CD4-positive, alpha-beta T cell (primary cell): Measurements from ENCODE around the gene TMEM174. TPM values are rescaled to one million over a fixed set of nuclear protein-coding genes. Genes with fewer than 3 reads are reported as not detected.
"Not testable (repeated sequence)": the region's sequence is repeated elsewhere in the genome, so short reads cannot be mapped to it uniquely, and the experiment has no call there.

Source experiments
- ATAC-seq: fragments of 200-7000 bp; cut with Tn5 transposase; one replicate; pipeline ENCODE4 v1.10.0; 2022; ENCODE audit warnings: mild to moderate bottlenecking; ENCODE audit not compliant: poor library complexity
- CTCF ChIA-PET: fragments of 350-600 bp; sonication (Branson Sonifier 250); formaldehyde crosslinking; loops from one replicate; lab custom pipeline; 2021; ENCODE audit warnings: antibody characterized with exemption, inconsistent platforms; lab: Charles Lee
- POLR2A ChIA-PET: fragments of 350-600 bp; sonication (Branson Sonifier 250); formaldehyde crosslinking; loops from one replicate; lab custom pipeline; 2021; ENCODE audit warnings: antibody characterized with exemption, inconsistent platforms; lab: Charles Lee
- DNase-seq, 14 experiments: peaks; one replicate each; pipeline ENCODE4 v3.0.0-alpha.2; 2013 to 2020; ENCODE audit warnings: mixed read lengths in 2 of 14
- H3K27ac ChIP-seq, 2 donors: one replicate each; pipeline versions ENCODE4 v1.5.1 to v1.7.0; 2013; ENCODE audit warnings: low read length in 2 of 2, low read depth in 1 of 2, mild to moderate bottlenecking in 1 of 2
- H3K27me3 ChIP-seq, 2 experiments: 1 replicate in 1 of 2; 2 replicates in 1 of 2; pipeline versions ENCODE4 v1.6.1 to v1.7.0; 2013; ENCODE audit warnings: low read length in 2 of 2, control low read depth in 1 of 2, mild to moderate bottlenecking in 1 of 2, moderate library complexity in 1 of 2; ENCODE audit not compliant: insufficient read depth in 2 of 2, control insufficient read depth in 1 of 2
- H3K36me3 ChIP-seq: one replicate; pipeline ENCODE4 v1.6.1; 2013; ENCODE audit warnings: low read length, control low read depth; ENCODE audit not compliant: insufficient read depth
- H3K4me1 ChIP-seq: one replicate; pipeline ENCODE4 v1.6.1; 2013; ENCODE audit warnings: low read length, control low read depth; ENCODE audit not compliant: insufficient read depth
- H3K4me3 ChIP-seq: one replicate; pipeline ENCODE4 v1.5.1; 2013; ENCODE audit warnings: mild to moderate bottlenecking, low read length, moderate library complexity
- H3K9me3 ChIP-seq, 2 experiments: 1 replicate in 1 of 2; 2 replicates in 1 of 2; pipeline versions ENCODE4 v1.6.1 to v1.7.0; 2013; ENCODE audit warnings: low read length in 2 of 2, mild to moderate bottlenecking in 2 of 2, control low read depth in 1 of 2, moderate library complexity in 1 of 2; ENCODE audit not compliant: control insufficient read depth in 1 of 2, insufficient read depth in 1 of 2
- H3K27ac Mint-ChIP-seq: one replicate; pipeline ENCODE4 v1.8.0; 2020; ENCODE audit warnings: mixed read lengths
- H3K27me3 Mint-ChIP-seq: one replicate; pipeline ENCODE4 v1.8.0; 2021; ENCODE audit warnings: mixed read lengths
- H3K36me3 Mint-ChIP-seq: one replicate; pipeline ENCODE4 v1.8.0; 2021; ENCODE audit warnings: low read depth, mixed read lengths
- H3K4me1 Mint-ChIP-seq: one replicate; pipeline ENCODE4 v1.8.0; 2021; ENCODE audit warnings: low read depth, mixed read lengths
- H3K4me3 Mint-ChIP-seq: one replicate; pipeline ENCODE4 v1.8.0; 2020; ENCODE audit warnings: mild to moderate bottlenecking, mixed read lengths
- H3K9me3 Mint-ChIP-seq: one replicate; pipeline ENCODE4 v1.8.0; 2020; ENCODE audit warnings: mixed read lengths
- CTCF ChIP-seq: fragments of 200-600 bp; IDR thresholded peaks from one replicate; pipeline ENCODE4 v1.8.0; 2022; ENCODE audit warnings: antibody characterized with exemption, mild to moderate bottlenecking
- intact Hi-C, 2 experiments: fragments of 100-400 bp; cut with DNase I in 1 of 2; cut with micrococcal nuclease in 1 of 2; formaldehyde crosslinking; loops; one replicate each; pipeline versions ENCODE4 v1.15.1 to v1.9.0; 2023 to 2025; cut with DNase I, micrococcal nuclease
- total RNA-seq, 174 experiments: library from RNA in 2 of 174; stranded (reverse) in 2 of 174; gene quantifications; one replicate each; pipeline ENCODE4 v1.2.3 and lab custom pipeline; 2021 to 2026

The TMEM174 gene
- total RNA-seq, 2 experiments from 2014 or later = not detected

DNA sequence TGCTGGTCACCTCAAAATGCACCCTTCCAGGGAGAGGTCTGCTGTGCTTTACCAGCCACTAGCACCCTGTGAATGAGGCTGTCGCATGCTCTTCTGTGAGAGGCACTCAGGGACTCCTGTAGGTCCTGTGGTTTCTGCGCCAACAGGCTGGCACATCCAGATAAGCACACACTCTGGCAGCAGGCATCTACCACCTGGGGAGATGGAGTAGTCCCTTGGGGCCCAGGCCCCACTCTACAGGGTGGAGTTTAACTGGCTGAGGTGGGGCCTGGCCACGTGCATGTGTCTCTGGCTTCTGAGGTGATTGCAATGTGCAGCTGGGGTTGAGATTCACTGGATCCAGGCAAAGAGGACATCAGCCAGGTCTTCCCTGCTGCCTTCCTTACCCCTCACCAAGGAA, 32.3 kb downstream of the TMEM174 start:
- peaks cover 7% of the 10 kb centered on the region for H3K4me1 ChIP-seq
- Mint-ChIP-seq H3K27ac (no peak overlapping the region), H3K9me3 (peaks cover 7% of the 10 kb centered on the region), H3K27me3 (peaks cover 88% of the 10 kb centered on the region), H3K4me3 (no peak overlapping the region), H3K36me3 (no peaks in the 10 kb centered on the region), H3K4me1 (no peaks in the 10 kb centered on the region)
- no peaks in the 10 kb centered on the region for H3K36me3 ChIP-seq
- H3K9me3 ChIP-seq = peaks cover 0 to 12% of the 10 kb centered on the region in 2 experiments
- ChIA-PET POLR2A (no interaction called here), CTCF (no interaction called here)
- TF ChIP-seq CTCF = no peak
- no peak overlapping the region for H3K4me3 ChIP-seq
- peaks cover 30 to 37% of the 10 kb centered on the region in 2 experiments for H3K27me3 ChIP-seq
- ATAC-seq (no peak), DNase-seq (no peak)
- H3K27ac ChIP-seq = no peak overlapping the region
- intact Hi-C loops = no loop called here

GRCh38 chr5:73207239-73207638, 34.2 kb downstream of the TMEM174 start:
- ATAC-seq, H3K4me3 ChIP-seq, H3K36me3 Mint-ChIP-seq, H3K4me1 ChIP-seq, intact Hi-C loops, H3K27ac ChIP-seq, H3K27ac Mint-ChIP-seq, H3K4me1 Mint-ChIP-seq, POLR2A ChIA-PET, H3K36me3 ChIP-seq, DNase-seq, CTCF ChIA-PET, H3K4me3 Mint-ChIP-seq: not testable (repeated sequence)
- H3K9me3 ChIP-seq = peaks cover 0 to 12% of the 10 kb centered on the region in 2 experiments
- Mint-ChIP-seq H3K9me3 (peaks cover 11% of the 10 kb centered on the region), H3K27me3 (peaks cover 89% of the 10 kb centered on the region)
- H3K27me3 ChIP-seq = peaks cover 25 to 31% of the 10 kb centered on the region in 2 experiments

- H3K27me3 ChIP-seq = peaks cover 28 to 32% of the 10 kb centered on the region in 2 experiments
- DNase-seq, POLR2A ChIA-PET, H3K27ac Mint-ChIP-seq, ATAC-seq, intact Hi-C loops, H3K36me3 ChIP-seq, H3K27ac ChIP-seq, H3K4me1 ChIP-seq, H3K4me3 ChIP-seq, H3K4me1 Mint-ChIP-seq, CTCF ChIA-PET, H3K4me3 Mint-ChIP-seq, H3K36me3 Mint-ChIP-seq: not testable (repeated sequence)
- H3K27me3 Mint-ChIP-seq = peaks cover 95% of the 10 kb centered on the region
- H3K9me3 Mint-ChIP-seq = peaks cover 11% of the 10 kb centered on the region
- peaks cover 0 to 16% of the 10 kb centered on the region in 2 experiments for H3K9me3 ChIP-seq
These were observed 36.1 kb downstream of the TMEM174 start for GRCh38 chr5:73209075-73209474.

DNA sequence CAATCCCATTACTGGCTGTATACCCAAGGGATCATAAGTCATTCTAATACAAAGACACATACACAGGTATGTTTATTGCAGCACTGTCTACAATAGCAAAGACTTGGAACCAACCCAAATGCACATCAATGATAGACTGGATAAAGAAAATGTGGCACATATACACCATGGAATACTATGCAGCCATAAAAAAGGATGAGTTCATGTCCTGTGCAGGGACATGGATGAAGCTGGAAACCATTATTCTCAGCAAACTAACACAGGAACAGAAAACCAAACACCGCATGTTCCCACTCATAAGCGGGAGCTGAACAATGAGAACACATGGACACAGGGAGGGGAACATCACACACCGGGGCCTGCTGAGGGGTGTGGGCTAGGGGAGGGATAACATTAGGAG, 39.7 kb downstream of the TMEM174 start:
- intact Hi-C loops, H3K27ac Mint-ChIP-seq, H3K36me3 Mint-ChIP-seq, H3K4me3 ChIP-seq, CTCF ChIA-PET, H3K36me3 ChIP-seq, H3K4me3 Mint-ChIP-seq, H3K27ac ChIP-seq, DNase-seq, POLR2A ChIA-PET, ATAC-seq: not testable (repeated sequence)
- Mint-ChIP-seq H3K9me3 (peaks cover 11% of the 10 kb centered on the region), H3K4me1 (peaks cover 12% of the 10 kb centered on the region), H3K27me3 (peaks cover 100% of the 10 kb centered on the region)
- H3K27me3 ChIP-seq = peaks cover 32 to 41% of the 10 kb centered on the region in 2 experiments
- peaks cover 13% of the 10 kb centered on the region for H3K4me1 ChIP-seq
- H3K9me3 ChIP-seq = peaks cover 0 to 14% of the 10 kb centered on the region in 2 experiments
